Left hindlimb (tissue), 1 donor: ENCODE measurements around the gene RBM46.
A peak's percentile ranks its signal among the peaks of the same experiment; 100 is the strongest.

ENCODE experiments used
- DNase-seq: peaks from one replicate; pipeline ENCODE4 v3.0.0-alpha.2; 2018

RBM46 gene

GRCh38 chr4:154781126-154781982, at the start of gene RBM46:
Gene RBM46, plus strand, starts transcription at chr4:154781272. Its CDS starts 15,481 bp downstream, at chr4:154796753.
- no peak for DNase-seq

GRCh38 chr4:154731756-154732155, 49.3 kb upstream of the RBM46 start:
- DNase-seq = no peak

- DNase-seq = no peak
Observed at GRCh38 chr4:154732669-154733068, 48.4 kb upstream of the RBM46 start.

- no peak for DNase-seq
Observed at GRCh38 chr4:154736770-154737169, 44.3 kb upstream of the RBM46 start.

- no peak for DNase-seq
Observed at GRCh38 chr4:154738426-154738825, 42.6 kb upstream of the RBM46 start.

- DNase-seq = no peak
Observed at GRCh38 chr4:154739111-154739510, 42.0 kb upstream of the RBM46 start.

GRCh38 chr4:154740462-154740861, 40.6 kb upstream of the RBM46 start:
- no peak for DNase-seq

- DNase-seq = no peak
Observed at GRCh38 chr4:154741131-154741665, 39.9 kb upstream of the RBM46 start.

- DNase-seq = peak; percentile 29
Observed at GRCh38 chr4:154741922-154742850, 38.9 kb upstream of the RBM46 start.

GRCh38 chr4:154743683-154744340, 37.3 kb upstream of the RBM46 start, which contains the start of gene LRAT:
Gene LRAT, plus strand, starts transcription at chr4:154744000. Its CDS starts 327 bp downstream, at chr4:154744327.
- DNase-seq = peak; percentile 30

- DNase-seq = no peak
Observed at GRCh38 chr4:154744341-154744926, 36.6 kb upstream of the RBM46 start.

- no peak for DNase-seq
Observed at GRCh38 chr4:154757713-154758112, 23.4 kb upstream of the RBM46 start.

GRCh38 chr4:154760895-154761294, 20.2 kb upstream of the RBM46 start:
- no peak for DNase-seq

GRCh38 chr4:154778264-154778663, 2.8 kb upstream of the RBM46 start:
- no peak for DNase-seq

GRCh38 chr4:154779362-154779947, 1.6 kb upstream of the RBM46 start:
- DNase-seq = no peak

GRCh38 chr4:154781983-154782293, 866 bp downstream of the RBM46 start:
- DNase-seq = no peak

GRCh38 chr4:154807042-154807630, 26.1 kb downstream of the RBM46 start:
- DNase-seq = no peak

GRCh38 chr4:154818230-154818629, 37.2 kb downstream of the RBM46 start:
- no peak for DNase-seq

- no peak for DNase-seq
Observed at GRCh38 chr4:154822775-154823174, 41.7 kb downstream of the RBM46 start.

GRCh38 chr4:154836030-154836429, 55.0 kb downstream of the RBM46 start:
- no peak for DNase-seq

GRCh38 chr4:154836513-154836912, 55.4 kb downstream of the RBM46 start:
- no peak for DNase-seq

GRCh38 chr4:154838155-154838554, 57.1 kb downstream of the RBM46 start:
- DNase-seq = no peak
